Measurements from ENCODE around the gene WDFY4.

WDFY4 gene

GRCh38 chr10:48800007-48800675, 115.5 kb downstream of the WDFY4 start:
- DNase-seq: no peak

DNA sequence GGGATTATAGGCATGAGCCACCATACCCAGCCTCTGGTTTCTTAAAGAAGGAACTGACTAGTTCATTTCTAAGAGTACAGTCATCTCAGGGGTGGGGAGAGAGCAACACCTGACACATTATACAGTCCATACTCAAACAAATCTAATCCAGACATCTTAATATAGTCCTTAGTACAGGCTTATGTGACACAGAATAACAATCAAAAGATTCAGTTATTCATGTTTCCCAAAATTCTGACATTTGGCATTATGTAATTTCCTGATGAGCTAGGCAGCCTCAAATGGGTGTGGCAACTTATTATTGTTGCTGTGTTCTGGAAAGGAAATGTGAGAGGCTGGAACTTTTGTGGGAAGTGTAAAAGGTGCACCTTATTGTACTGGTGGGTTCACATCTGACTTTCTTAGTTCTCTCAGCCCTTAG, 116.3 kb downstream of the WDFY4 start:
- DNase-seq: no peak

DNA sequence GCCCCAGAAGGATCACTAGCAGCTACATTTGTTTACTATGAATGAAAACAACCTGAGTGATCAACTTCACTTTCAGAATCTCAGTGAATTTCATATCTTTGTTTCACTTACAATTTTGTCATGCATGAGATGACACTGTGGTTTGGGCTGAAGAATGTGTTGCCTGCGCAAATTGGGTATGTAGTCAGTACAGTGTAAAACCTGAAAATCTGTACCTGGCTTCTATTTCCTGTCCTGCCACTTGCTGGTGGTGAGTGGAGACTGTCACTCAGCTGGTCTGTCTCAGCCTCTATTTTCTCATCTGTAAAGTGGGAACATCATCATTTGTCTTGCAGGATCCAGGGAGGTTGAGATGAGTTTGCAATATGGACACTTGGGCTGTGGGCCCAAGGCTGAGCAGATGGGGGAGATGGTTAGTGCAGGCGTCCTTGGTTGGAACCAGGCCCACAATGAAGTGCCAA, 118.0 kb downstream of the WDFY4 start:
- DNase-seq: no peak

GRCh38 chr10:48803801-48804584, 119.3 kb downstream of the WDFY4 start:
- DNase-seq: no peak

- DNase-seq: no peak
Observed at GRCh38 chr10:48804740-48805182, 120.1 kb downstream of the WDFY4 start.

DNA sequence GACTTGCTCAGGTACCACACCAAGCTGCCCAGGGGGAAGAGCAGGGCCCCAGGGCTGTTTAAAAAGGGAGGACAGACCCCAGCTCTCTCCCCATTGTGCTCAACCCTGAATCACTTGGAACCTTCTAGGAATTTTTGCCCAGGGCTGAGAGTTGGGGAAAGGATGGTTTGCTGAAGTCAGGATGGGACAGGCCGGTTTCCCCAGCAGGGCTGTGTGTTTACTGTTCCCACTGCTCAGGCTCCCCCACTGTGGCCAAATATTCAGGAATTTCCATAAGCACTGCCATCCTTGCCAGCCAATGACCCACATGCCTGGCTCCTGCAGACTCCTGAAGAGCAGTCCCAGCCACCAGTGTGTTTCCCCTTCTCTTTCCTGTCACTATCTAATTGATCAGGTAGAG, 120.7 kb downstream of the WDFY4 start:
- DNase-seq: no peak

GRCh38 chr10:48805848-48806247, 121.2 kb downstream of the WDFY4 start:
- DNase-seq: no peak

- DNase-seq: no peak
Observed at GRCh38 chr10:48806342-48806741, 121.7 kb downstream of the WDFY4 start.

DNA sequence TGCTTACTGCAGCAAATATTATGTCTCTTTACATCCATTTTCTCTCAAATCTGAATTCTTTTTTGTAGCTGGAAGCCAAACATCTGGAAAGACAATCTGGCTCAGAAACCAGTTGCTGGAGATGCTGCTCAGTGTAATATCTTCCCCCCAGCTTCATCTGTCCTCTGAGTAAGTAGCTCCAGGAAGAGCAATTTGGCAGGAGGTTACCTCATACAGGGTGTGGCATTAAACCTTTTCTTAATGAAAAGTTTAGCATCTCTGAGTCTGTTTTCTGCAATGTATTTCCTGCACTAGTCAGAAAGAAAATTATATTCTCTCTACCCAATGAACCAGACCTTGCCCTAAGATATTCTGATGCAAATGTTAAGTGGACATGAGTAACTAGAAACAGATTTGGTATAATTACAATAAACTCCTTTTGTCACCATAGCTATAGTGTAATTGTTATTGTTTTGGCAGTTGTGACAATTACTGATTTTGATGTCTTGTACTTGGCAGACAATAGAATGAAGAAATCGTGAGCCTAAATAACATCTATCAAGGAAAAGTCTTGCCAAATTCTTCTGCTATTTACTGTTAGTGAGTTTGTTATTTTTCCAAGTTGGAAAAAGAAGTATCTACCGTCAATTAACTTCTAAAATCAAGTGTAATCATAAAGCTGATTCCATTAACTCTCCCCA, 123.3 kb downstream of the WDFY4 start:
- DNase-seq: no peak

DNA sequence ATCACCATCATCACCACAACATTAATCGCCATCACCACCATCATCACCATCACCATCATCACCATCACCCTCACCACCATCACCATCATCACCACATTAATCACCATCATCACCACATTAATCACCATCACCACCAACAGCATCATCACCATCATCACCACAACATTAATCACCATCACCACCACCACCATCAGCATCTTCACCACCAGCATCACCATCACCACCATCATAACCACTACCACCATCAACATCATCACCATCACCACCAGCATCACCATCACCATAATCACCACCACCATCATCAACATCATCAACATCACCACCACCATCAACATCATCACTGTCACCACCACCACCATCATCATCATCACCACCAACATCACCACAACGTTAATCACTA, 124.6 kb downstream of the WDFY4 start:
- DNase-seq: no peak

DNA sequence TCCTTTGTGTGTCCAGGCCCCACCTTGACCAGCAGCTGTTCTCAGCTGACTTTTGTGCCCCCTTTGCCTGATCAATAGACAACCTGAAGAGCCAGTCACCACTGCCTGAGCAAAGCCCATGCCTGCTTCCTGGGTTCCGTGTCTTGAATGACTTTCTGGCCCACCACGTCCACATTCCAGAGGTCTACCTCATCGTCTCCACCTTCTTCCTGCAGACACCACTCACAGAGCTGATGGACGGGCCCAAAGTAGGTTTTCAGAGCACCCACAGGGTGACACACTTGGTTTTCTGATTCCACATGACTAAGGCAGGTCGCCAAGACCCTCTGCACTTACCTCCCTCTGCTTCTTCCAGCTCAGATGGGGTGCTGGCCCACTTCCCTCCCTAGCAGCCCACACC, 126.8 kb downstream of the WDFY4 start:
- DNase-seq: no peak

DNA sequence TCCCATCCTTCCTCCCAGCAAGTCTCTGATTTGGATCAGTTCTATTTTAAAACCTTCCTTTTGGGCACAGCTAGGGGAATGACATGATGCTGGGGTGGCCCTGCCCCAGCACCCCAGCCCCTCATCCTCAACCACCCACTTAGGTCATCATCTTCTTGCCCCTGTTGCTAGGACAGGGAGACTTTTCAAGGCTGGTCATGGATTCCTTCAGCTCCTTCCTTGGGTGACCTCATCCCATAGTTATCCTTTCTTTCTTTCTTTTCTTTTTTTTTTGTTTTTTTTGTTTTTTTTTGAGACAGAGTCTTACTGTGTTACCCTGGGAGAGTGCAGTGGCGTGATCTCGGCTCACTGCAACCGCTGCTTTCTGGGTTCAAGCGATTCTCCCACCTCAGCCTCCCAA, 127.2 kb downstream of the WDFY4 start:
- no peak for DNase-seq

- DNase-seq: no peak
Observed at GRCh38 chr10:48813291-48813690, 128.6 kb downstream of the WDFY4 start.

DNA sequence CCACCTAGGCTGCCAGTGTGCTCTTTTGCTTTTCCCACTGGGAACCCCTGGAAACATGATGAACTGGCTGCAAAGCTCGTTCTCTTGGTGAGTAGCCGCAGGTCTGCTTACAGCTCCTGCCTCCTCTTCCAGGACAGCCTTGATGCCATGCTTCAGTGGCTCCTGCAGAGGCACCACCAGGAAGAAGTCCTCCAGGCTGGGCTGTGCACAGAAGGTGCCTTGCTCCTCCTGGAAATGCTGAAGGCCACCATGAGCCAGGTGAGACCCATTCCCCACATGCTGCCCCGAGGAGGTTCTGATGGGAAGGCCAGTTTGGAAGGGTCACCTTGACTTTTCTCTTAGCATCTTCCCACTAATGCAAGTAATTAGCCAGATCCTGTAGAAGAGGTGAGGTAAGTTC, 129.2 kb downstream of the WDFY4 start:
- DNase-seq: no peak

- no peak for DNase-seq
Observed at GRCh38 chr10:48814933-48815332, 130.3 kb downstream of the WDFY4 start.

GRCh38 chr10:48817141-48817540, 132.5 kb downstream of the WDFY4 start:
- DNase-seq: no peak

DNA sequence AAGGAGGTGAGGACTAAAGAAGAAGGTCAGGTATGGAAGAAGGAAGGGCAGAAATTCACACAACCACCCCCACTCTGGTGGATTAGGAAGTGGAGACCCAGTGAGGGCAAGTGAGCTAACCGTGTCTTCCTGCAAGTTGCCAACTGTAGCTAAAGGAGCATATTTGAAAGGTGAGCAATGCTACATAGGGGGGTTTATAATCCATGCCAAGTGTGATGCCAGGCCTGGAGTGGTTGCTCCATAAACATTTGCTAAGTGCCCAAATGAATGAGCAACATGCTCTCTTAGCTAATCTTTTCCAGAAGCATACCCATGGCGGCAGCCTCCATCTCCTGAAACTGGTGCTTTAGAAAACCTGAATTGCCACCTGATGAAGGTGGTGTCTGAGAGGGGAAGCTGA, 133.4 kb downstream of the WDFY4 start:
- no peak for DNase-seq

DNA sequence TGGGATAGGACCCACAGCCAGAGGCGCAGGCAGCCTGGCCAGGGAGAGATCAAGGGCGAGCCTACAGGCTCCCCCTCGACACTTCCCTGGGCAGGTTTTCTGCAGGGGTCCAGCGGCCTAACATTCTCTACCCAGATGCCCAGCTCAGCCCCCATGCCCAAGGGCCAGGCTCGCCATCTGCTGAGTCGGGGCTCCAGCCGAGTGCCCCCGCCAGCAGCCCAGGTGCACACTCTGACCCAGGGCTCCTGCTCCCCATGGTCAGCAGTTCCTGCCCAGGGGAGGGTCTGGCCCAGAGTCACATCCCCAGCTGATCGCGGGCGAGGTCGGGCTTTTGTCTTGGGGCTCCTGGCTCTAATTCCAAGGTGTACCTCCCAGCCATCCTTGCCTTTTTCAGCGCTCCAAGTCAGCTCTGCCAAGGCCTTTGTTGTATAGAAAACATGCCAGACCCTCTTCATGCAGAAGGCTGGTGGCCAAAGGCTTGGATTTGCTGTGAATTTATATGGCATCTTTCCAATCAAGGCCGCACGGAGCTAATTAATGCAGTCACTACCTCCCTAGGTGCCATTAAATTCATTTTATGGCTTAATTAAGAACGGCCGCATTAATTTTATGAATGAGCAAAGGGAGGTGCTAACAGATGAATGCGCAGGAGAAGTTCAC, 134.3 kb downstream of the WDFY4 start:
- no peak for DNase-seq

GRCh38 chr10:48819783-48820182, 135.1 kb downstream of the WDFY4 start:
- DNase-seq: no peak

GRCh38 chr10:48820231-48820630, 135.6 kb downstream of the WDFY4 start:
- no peak for DNase-seq

DNA sequence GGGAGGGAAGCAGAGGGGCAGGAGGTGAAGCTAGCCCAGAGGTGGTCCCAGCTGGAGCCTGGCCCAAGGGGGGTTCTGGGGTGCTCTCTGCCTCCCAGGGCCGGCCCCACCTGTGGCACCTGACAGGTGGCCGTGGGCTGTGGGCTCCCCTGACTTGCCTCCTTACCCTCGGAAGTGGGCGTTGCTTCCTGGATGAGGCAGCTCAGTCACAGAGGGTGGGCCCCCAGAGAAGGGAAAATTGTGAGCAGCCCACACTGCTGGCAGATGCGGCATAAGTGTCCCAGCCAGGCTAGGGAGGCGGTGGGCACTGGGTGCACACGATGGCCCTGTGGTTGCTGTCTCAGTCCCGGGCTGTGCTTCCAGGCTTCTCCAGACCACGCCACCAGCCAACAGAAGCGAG, 136.0 kb downstream of the WDFY4 start:
- no peak for DNase-seq

- DNase-seq: no peak
Observed at GRCh38 chr10:48821111-48821510, 136.4 kb downstream of the WDFY4 start.

DNA sequence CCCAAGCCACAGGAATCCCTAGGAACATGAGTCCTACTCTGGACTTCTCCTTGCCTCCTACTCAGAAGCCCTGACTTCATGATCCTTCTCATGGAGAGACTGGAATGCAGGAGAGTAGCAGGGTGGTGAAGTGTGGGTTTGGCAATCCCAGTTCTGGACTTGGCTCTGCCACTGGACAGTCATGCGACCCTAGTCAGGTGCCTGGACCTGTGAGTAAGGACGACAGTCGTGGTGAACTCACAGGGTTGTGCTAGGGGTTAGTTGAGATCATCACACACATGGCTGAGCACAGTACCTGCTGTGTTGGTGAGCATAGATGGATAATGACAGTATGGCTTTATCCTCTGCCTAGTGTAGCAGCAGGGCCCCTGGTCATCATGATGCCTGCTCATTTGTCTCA, 137.0 kb downstream of the WDFY4 start:
- no peak for DNase-seq

Data from stimulated activated CD4-positive, alpha-beta T cell treated with anti-CD3 and anti-CD28 coated beads, Interleukin-1b, Interleukin-23, amount 100 ng/mL, for 48 hours (primary cell).